SIG-M5 treated with dmso at 0.1 percent for 504 hours (cell line): ENCODE measurements around the gene SDR42E2.
"Not testable (repeated sequence)": the region's sequence is repeated elsewhere in the genome, so short reads cannot be mapped to it uniquely, and the experiment has no call there.

Experiments used
- DNase-seq: peaks from one replicate; lab custom pipeline; 2025; ENCODE audit not compliant: unreplicated experiment; lab: John Stamatoyannopoulos, UW

SDR42E2 gene

GRCh38 chr16:22210854-22211253 is 48.5 kb downstream of the SDR42E2 start:
- no peak for DNase-seq

- DNase-seq: no peak
Measured at GRCh38 chr16:22213236-22213635, 50.9 kb downstream of the SDR42E2 start.

- no peak for DNase-seq
Measured at GRCh38 chr16:22213801-22214200, 51.5 kb downstream of the SDR42E2 start.

- no peak for DNase-seq
Measured at GRCh38 chr16:22214402-22214801, 52.1 kb downstream of the SDR42E2 start.

- DNase-seq: no peak
Measured at GRCh38 chr16:22214889-22215288, 52.6 kb downstream of the SDR42E2 start.

GRCh38 chr16:22216191-22216831 is 54.0 kb downstream of the SDR42E2 start:
- DNase-seq: peak; percentile 55

GRCh38 chr16:22216832-22217225 is 54.5 kb downstream of the SDR42E2 start:
- not testable (repeated sequence) for DNase-seq

GRCh38 chr16:22217890-22218730 is 55.8 kb downstream of the SDR42E2 start:
- no peak for DNase-seq

GRCh38 chr16:22219389-22220068 is 57.2 kb downstream of the SDR42E2 start:
- DNase-seq: no peak

GRCh38 chr16:22220069-22220440 is 57.7 kb downstream of the SDR42E2 start:
- DNase-seq: no peak

- no peak for DNase-seq
Measured at GRCh38 chr16:22220714-22221113, 58.4 kb downstream of the SDR42E2 start.

- DNase-seq: no peak
Measured at GRCh38 chr16:22222006-22222405, 59.7 kb downstream of the SDR42E2 start.

GRCh38 chr16:22222998-22223397 is 60.7 kb downstream of the SDR42E2 start:
- DNase-seq: no peak

- DNase-seq: no peak
Measured at GRCh38 chr16:22225060-22225459, 62.8 kb downstream of the SDR42E2 start.

GRCh38 chr16:22229889-22230288 is 67.6 kb downstream of the SDR42E2 start:
- DNase-seq: no peak

GRCh38 chr16:22232277-22233036 is 70.2 kb downstream of the SDR42E2 start:
- peak; percentile 45 for DNase-seq

GRCh38 chr16:22233037-22233372 is 70.7 kb downstream of the SDR42E2 start:
- no peak for DNase-seq

GRCh38 chr16:22235839-22236745 is 73.8 kb downstream of the SDR42E2 start:
- DNase-seq: no peak

- DNase-seq: no peak
Measured at GRCh38 chr16:22239131-22239805, 77.0 kb downstream of the SDR42E2 start.
